Activated naive CD8-positive, alpha-beta T cell treated with anti-CD3 and anti-CD28 coated beads, Interleukin-2, amount 50 U/mL, for 16 hours (primary cell): ENCODE results near the gene PIH1D2.
"Not testable (repeated sequence)": the region's sequence is repeated elsewhere in the genome, so short reads cannot be mapped to it uniquely, and the experiment has no call there.

Source experiments
- DNase-seq: peaks from one replicate; pipeline ENCODE4 v3.0.0-alpha.2; 2020; ENCODE audit warnings: low read depth, low spot score

Gene PIH1D2

GRCh38 chr11:112057170-112057569, 16.6 kb downstream of the PIH1D2 start:
- no peak for DNase-seq

GRCh38 chr11:112051768-112052167, 22.0 kb downstream of the PIH1D2 start:
- no peak for DNase-seq

- DNase-seq: no peak
Observed at GRCh38 chr11:112050721-112051120, 23.1 kb downstream of the PIH1D2 start.

- no peak for DNase-seq
Observed at GRCh38 chr11:112049777-112050176, 24.0 kb downstream of the PIH1D2 start.

- DNase-seq: not testable (repeated sequence)
Observed at GRCh38 chr11:112048256-112048655, 25.6 kb downstream of the PIH1D2 start.

- DNase-seq: not testable (repeated sequence)
Observed at GRCh38 chr11:112046647-112047046, 27.2 kb downstream of the PIH1D2 start.

- no peak for DNase-seq
Observed at GRCh38 chr11:112044961-112045360, 28.9 kb downstream of the PIH1D2 start.

GRCh38 chr11:112042961-112043304, 30.9 kb downstream of the PIH1D2 start:
- DNase-seq: no peak

- no peak for DNase-seq
Observed at GRCh38 chr11:112042161-112042960, 31.5 kb downstream of the PIH1D2 start.

GRCh38 chr11:112037527-112037926, 36.3 kb downstream of the PIH1D2 start:
- no peak for DNase-seq

GRCh38 chr11:112033902-112034301, 39.9 kb downstream of the PIH1D2 start:
- no peak for DNase-seq

GRCh38 chr11:112029460-112029859, 44.4 kb downstream of the PIH1D2 start:
- DNase-seq: no peak

- not testable (repeated sequence) for DNase-seq
Observed at GRCh38 chr11:112026784-112027410, 46.9 kb downstream of the PIH1D2 start.

GRCh38 chr11:112025707-112026106, 48.1 kb downstream of the PIH1D2 start:
- DNase-seq: no peak

- DNase-seq: peak; percentile 66
Observed at GRCh38 chr11:112024773-112025678, 48.8 kb downstream of the PIH1D2 start, which contains the start of gene DLAT. DLAT (plus strand) TSS chr11:112025408; CDS start chr11:112025473, 65 bp downstream.

- DNase-seq: no peak
Observed at GRCh38 chr11:112024178-112024772, 49.5 kb downstream of the PIH1D2 start.

- no peak for DNase-seq
Observed at GRCh38 chr11:112023104-112023503, 50.7 kb downstream of the PIH1D2 start.

- DNase-seq: no peak
Observed at GRCh38 chr11:112019066-112019465, 54.8 kb downstream of the PIH1D2 start.
